22Rv1 (cell line): ENCODE measurements around the gene CDC23.

Source experiments
- ZFX ChIP-seq: fragments of 450-650 bp; IDR thresholded peaks from 2 replicates; pipeline ENCODE4 v1.6.1; 2017; ENCODE audit warnings: antibody characterized with exemption, borderline replicate concordance
- TF ChIP-seq, protein P1 (sequence below): fragments of 450-650 bp; IDR thresholded peaks from 2 replicates; pipeline ENCODE4 v1.5.1; 2017; ENCODE audit warnings: mild to moderate bottlenecking

DNA sequence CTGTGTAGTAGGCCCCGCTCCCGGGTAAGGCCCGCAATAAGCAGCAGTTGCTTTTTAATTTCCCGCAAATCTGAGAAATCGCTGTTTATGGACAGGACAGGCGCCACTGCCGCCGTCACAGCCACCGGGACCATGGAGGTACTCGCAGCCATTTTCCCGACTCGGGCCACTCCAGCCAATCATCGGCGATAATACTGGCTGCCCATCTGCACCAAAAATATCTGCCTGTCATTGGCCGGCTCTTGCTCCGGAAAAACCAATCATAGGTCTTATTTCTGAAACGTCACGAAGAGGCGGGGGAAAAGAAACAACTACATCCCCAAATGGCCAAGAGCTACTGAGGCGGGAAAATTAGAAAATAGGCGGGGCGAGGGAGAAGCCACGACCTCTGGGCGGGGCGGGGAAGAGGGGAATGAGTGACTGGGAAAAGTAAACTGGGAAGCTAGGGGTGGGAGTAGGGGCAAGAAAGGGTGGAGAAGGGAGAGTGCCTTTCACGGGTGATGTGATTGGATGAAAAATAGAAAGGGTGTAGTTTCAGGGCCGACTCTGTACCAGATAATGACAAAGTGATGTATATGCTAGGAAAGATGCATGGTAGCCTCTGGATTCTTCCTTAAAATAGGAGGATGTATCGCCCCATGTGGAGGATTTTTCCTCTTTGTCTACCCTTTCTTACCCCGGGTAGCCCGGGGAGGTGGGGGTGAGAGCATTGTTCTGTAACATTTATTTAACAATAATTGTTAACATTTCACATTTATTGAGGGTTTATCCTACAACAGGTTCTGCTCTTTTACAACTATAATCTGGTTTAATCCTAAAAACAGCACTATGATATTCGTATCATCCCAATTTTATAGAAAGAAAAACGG is at the start of gene CDC23:
- TF ChIP-seq, protein P1, sequence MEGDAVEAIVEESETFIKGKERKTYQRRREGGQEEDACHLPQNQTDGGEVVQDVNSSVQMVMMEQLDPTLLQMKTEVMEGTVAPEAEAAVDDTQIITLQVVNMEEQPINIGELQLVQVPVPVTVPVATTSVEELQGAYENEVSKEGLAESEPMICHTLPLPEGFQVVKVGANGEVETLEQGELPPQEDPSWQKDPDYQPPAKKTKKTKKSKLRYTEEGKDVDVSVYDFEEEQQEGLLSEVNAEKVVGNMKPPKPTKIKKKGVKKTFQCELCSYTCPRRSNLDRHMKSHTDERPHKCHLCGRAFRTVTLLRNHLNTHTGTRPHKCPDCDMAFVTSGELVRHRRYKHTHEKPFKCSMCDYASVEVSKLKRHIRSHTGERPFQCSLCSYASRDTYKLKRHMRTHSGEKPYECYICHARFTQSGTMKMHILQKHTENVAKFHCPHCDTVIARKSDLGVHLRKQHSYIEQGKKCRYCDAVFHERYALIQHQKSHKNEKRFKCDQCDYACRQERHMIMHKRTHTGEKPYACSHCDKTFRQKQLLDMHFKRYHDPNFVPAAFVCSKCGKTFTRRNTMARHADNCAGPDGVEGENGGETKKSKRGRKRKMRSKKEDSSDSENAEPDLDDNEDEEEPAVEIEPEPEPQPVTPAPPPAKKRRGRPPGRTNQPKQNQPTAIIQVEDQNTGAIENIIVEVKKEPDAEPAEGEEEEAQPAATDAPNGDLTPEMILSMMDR = no peak
- TF ChIP-seq ZFX = no peak
